Smooth muscle cell (in vitro differentiated cells): ENCODE results near the gene CLCN2. TPM values are rescaled to one million over a fixed set of nuclear protein-coding genes. Genes with fewer than 3 reads are reported as not detected.
A peak's percentile ranks its signal among the peaks of the same experiment; 100 is the strongest.

Experiments
- DNase-seq: peaks from one replicate; lab custom pipeline; 2025; ENCODE audit not compliant: unreplicated experiment; lab: John Stamatoyannopoulos, UW
- H2AFZ ChIP-seq: fragments of 200-600 bp; sonication (generic); 2 replicates; pipeline ENCODE4 v1.6.0; 2016; ENCODE audit warnings: antibody characterized with exemption, low read depth, mild to moderate bottlenecking
- H3F3A ChIP-seq: fragments of 200-600 bp; sonication (generic); 2 replicates; pipeline ENCODE4 v1.6.0; 2017; ENCODE audit warnings: antibody characterized with exemption, low read depth
- H3K27ac ChIP-seq: fragments of 200-600 bp; sonication (generic); 2 replicates; pipeline ENCODE4 v1.5.1; 2016; ENCODE audit warnings: low read depth, mild to moderate bottlenecking
- H3K27me3 ChIP-seq: fragments of 200-600 bp; sonication (generic); 2 replicates; pipeline ENCODE4 v1.6.1; 2016; ENCODE audit warnings: low read depth, mild to moderate bottlenecking
- H3K36me3 ChIP-seq: fragments of 200-600 bp; sonication (generic); 2 replicates; pipeline ENCODE4 v1.5.1; 2016; ENCODE audit warnings: low read depth
- H3K4me1 ChIP-seq: fragments of 200-600 bp; sonication (generic); 2 replicates; pipeline ENCODE4 v1.5.1; 2016; ENCODE audit warnings: low read depth
- H3K4me2 ChIP-seq: fragments of 200-600 bp; sonication (generic); 2 replicates; pipeline ENCODE4 v1.6.0; 2016; ENCODE audit warnings: mild to moderate bottlenecking
- H3K4me3 ChIP-seq: fragments of 200-600 bp; sonication (generic); 2 replicates; pipeline ENCODE4 v1.5.1; 2016; ENCODE audit warnings: mild to moderate bottlenecking
- H3K79me2 ChIP-seq: fragments of 200-600 bp; sonication (generic); 2 replicates; pipeline ENCODE4 v1.6.0; 2016; ENCODE audit warnings: low read depth, mild to moderate bottlenecking
- H3K9ac ChIP-seq: fragments of 200-600 bp; sonication (generic); 2 replicates; pipeline ENCODE4 v1.6.0; 2016; ENCODE audit warnings: low read depth
- H3K9me3 ChIP-seq: fragments of 200-600 bp; sonication (generic); replicated peaks from 2 replicates; pipeline ENCODE4 v1.5.1; 2016; ENCODE audit warnings: low read depth
- H4K20me1 ChIP-seq: fragments of 200-600 bp; sonication (generic); 2 replicates; pipeline ENCODE4 v1.6.0; 2016; ENCODE audit warnings: low read depth
- CTCF ChIP-seq: fragments of 200-600 bp; sonication (generic); IDR thresholded peaks from 2 replicates; pipeline ENCODE4 v1.5.1; 2017; ENCODE audit warnings: borderline replicate concordance, mild to moderate bottlenecking, antibody characterized with exemption; ENCODE audit not compliant: insufficient read depth, poor library complexity, severe bottlenecking
- WGBS: methylation state at CpG from one replicate; pipeline ENCODE4 v1.1.7; 2016; ENCODE audit warnings: low lambda C conversion rate; 5-methylcytosine and 5-hydroxymethylcytosine counted together
- polyA plus RNA-seq: library from polyadenylated mRNA; unstranded; fragments of >200 nt; fragmentation: Nextera tagmentation; extraction: Ambion mirVana; gene quantifications from 2 replicates; pipeline ENCODE4 v1.2.1, GENCODE V29; 2016
- total RNA-seq: library from RNA; depleted of rRNA; stranded (reverse); fragments of >200 nt; gene quantifications from 2 replicates; pipeline ENCODE4 v1.2.3, GENCODE V29; 2014

Gene CLCN2
- total and polyA plus RNA-seq, 2 experiments from 2014 or later: 4.1 to 4.5 TPM

GRCh38 chr3:184316792-184317191 is 44.6 kb downstream of the CLCN2 start:
- peak overlapping the region; percentile 96 for H3K4me2 ChIP-seq
- H3K4me3 ChIP-seq: peak overlapping the region; percentile 96
- H3K79me2 ChIP-seq: peaks cover 67% of the 10 kb centered on the region
- no peaks in the 10 kb centered on the region for H3K36me3 ChIP-seq
- no peaks in the 10 kb centered on the region for H3K9me3 ChIP-seq
- 87% methylated on average over 7 of the region's 7 CpGs for WGBS
- peaks cover 22% of the 10 kb centered on the region for H3K4me1 ChIP-seq
- H3K9ac ChIP-seq: peak overlapping the region; percentile 97
- TF ChIP-seq CTCF: no peak
- peaks cover 68% of the 10 kb centered on the region for H4K20me1 ChIP-seq
- H3K27me3 ChIP-seq: no peaks in the 10 kb centered on the region
- no peak overlapping the region for H2AFZ ChIP-seq
- peaks cover 22% of the 10 kb centered on the region for H3F3A ChIP-seq
- peak overlapping the region; percentile 95 for H3K27ac ChIP-seq
- DNase-seq: no peak

- Histone ChIP-seq H3K4me3 (peak overlapping the region; percentile 96), H3K27ac (peak overlapping the region; percentile 95), H3K4me2 (peak overlapping the region; percentile 96), H3F3A (peaks cover 22% of the 10 kb centered on the region), H2AFZ (no peak overlapping the region), H3K36me3 (no peaks in the 10 kb centered on the region), H3K4me1 (peaks cover 22% of the 10 kb centered on the region), H3K79me2 (peaks cover 60% of the 10 kb centered on the region), H4K20me1 (peaks cover 61% of the 10 kb centered on the region), H3K9ac (peak overlapping the region; percentile 97), H3K27me3 (no peaks in the 10 kb centered on the region), H3K9me3 (no peaks in the 10 kb centered on the region)
- TF ChIP-seq CTCF: no peak
- no peak for DNase-seq
- WGBS: 39% methylated on average over 16 of the region's 16 CpGs
Measured at GRCh38 chr3:184315871-184316661, 45.3 kb downstream of the CLCN2 start.

- peaks cover 55% of the 10 kb centered on the region for H4K20me1 ChIP-seq
- TF ChIP-seq CTCF: no peak
- no peaks in the 10 kb centered on the region for H3K9me3 ChIP-seq
- H3F3A ChIP-seq: peaks cover 22% of the 10 kb centered on the region
- peak overlapping the region; percentile 95 for H3K27ac ChIP-seq
- peaks cover 22% of the 10 kb centered on the region for H3K4me1 ChIP-seq
- H3K9ac ChIP-seq: peak overlapping the region; percentile 97
- H3K36me3 ChIP-seq: no peaks in the 10 kb centered on the region
- peaks cover 54% of the 10 kb centered on the region for H3K79me2 ChIP-seq
- H3K4me2 ChIP-seq: peak overlapping the region; percentile 96
- no peak for DNase-seq
- no peak overlapping the region for H2AFZ ChIP-seq
- 2% methylated on average over 6 of the region's 6 CpGs for WGBS
- H3K27me3 ChIP-seq: no peaks in the 10 kb centered on the region
- H3K4me3 ChIP-seq: peak overlapping the region; percentile 96
Measured at GRCh38 chr3:184315543-184315867, 45.9 kb downstream of the CLCN2 start.
